ENCODE measurements around the gene CDKN2B-AS1. TPM values are rescaled to one million over a fixed set of nuclear protein-coding genes. Genes with fewer than 3 reads are reported as not detected.

The CDKN2B-AS1 gene
- total RNA-seq, 6 donors from 2014 or later: 1.3 to 3.0 (median 1.7) TPM; not detected in 1

- Histone ChIP-seq H3K4me3 (no peak overlapping the region), H3K27ac (no peak overlapping the region), H3K9me3 (no peaks in the 10 kb centered on the region), H3K4me1 (peaks cover 11 to 21% (median 12%) of the 10 kb centered on the region in 4 donors), H3K27me3 (peaks cover 0 to 5% (median 1%) of the 10 kb centered on the region in 4 donors), H3K36me3 (no peaks in the 10 kb centered on the region)
- 71 to 80% methylated on average over 5 of the region's 5 CpGs for WGBS, 2 donors
- ATAC-seq (ENCODE audit: low FRiP score in 2 of 2) (no peak), DNase-seq (no peak)
- TF ChIP-seq EP300 (IDR thresholded peaks at IDR 0.05): no peak
- TF ChIP-seq, protein P1, sequence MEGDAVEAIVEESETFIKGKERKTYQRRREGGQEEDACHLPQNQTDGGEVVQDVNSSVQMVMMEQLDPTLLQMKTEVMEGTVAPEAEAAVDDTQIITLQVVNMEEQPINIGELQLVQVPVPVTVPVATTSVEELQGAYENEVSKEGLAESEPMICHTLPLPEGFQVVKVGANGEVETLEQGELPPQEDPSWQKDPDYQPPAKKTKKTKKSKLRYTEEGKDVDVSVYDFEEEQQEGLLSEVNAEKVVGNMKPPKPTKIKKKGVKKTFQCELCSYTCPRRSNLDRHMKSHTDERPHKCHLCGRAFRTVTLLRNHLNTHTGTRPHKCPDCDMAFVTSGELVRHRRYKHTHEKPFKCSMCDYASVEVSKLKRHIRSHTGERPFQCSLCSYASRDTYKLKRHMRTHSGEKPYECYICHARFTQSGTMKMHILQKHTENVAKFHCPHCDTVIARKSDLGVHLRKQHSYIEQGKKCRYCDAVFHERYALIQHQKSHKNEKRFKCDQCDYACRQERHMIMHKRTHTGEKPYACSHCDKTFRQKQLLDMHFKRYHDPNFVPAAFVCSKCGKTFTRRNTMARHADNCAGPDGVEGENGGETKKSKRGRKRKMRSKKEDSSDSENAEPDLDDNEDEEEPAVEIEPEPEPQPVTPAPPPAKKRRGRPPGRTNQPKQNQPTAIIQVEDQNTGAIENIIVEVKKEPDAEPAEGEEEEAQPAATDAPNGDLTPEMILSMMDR (IDR thresholded peaks at IDR 0.05): no peak
- no peak for TF ChIP-seq POLR2A (IDR thresholded peaks at IDR 0.05)
- TF ChIP-seq POLR2AphosphoS5 (IDR thresholded peaks at IDR 0.05): no peak
Measured at GRCh38 chr9:21996858-21997257, 2.3 kb downstream of the CDKN2B-AS1 start.

- no peaks in the 10 kb centered on the region for H3K9me3 ChIP-seq
- no peak overlapping the region for H3K4me3 ChIP-seq
- 85 to 95% methylated on average over 1 of the region's 1 CpG for WGBS, 2 donors
- DNase-seq: no peak
- H3K4me1 ChIP-seq: peaks cover 11 to 21% (median 12%) of the 10 kb centered on the region in 4 donors
- ATAC-seq (ENCODE audit: low FRiP score in 2 of 2): no peak
- H3K27me3 ChIP-seq: peaks cover 0 to 5% (median 1%) of the 10 kb centered on the region in 4 donors
- H3K27ac ChIP-seq: no peak overlapping the region
- TF ChIP-seq, protein P1 (IDR thresholded peaks at IDR 0.05): no peak
- TF ChIP-seq POLR2AphosphoS5 (IDR thresholded peaks at IDR 0.05): no peak
- H3K36me3 ChIP-seq: no peaks in the 10 kb centered on the region
Measured at GRCh38 chr9:21997480-21997879, 2.9 kb downstream of the CDKN2B-AS1 start.

DNA sequence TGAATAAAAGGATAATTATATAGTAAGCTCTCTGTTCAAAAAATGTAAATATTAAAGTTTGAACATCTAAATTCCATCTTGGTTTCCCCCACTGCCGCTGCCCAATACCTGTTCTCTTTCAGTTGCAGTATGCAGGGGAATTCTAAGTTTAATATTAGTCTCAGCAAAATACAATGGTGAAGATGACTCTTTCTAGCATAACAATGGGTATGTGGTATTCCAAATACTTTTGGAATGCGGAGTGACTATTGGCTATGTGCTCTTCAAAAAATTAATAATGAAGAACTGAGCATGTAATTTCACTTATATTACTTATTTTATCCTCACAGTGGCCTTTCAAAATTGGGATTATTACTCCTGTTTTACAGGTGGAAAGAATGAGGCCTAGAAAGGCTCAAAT lies 3.4 kb downstream of the CDKN2B-AS1 start:
- WGBS, 2 donors: 92 to 93% methylated on average over 2 of the region's 2 CpGs

DNA sequence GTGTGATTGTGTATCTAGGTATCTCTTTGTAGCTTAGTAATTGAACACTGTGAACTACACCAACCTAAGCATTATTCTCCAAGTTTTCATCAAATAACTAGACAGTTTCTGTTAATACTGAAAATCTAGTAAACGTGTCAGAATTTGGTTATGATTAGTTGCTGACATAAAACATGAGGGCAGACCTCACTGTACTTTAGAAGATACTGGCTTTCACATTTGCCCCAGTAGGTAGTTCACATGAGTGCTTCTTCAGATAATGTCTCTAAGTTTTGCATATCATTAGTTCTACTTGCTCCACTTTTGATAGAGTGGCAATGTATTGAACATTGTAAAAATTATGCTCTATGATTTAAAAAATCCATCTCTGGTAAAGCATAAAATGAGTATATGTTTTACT lies 7.4 kb downstream of the CDKN2B-AS1 start:
- H3K27ac ChIP-seq: no peak overlapping the region
- no peak overlapping the region for H3K4me3 ChIP-seq
- peaks cover 0 to 10% (median 2%) of the 10 kb centered on the region in 4 donors for H3K27me3 ChIP-seq
- H3K4me1 ChIP-seq: peaks cover 0 to 14% (median 6%) of the 10 kb centered on the region in 4 donors
- H3K9me3 ChIP-seq: no peaks in the 10 kb centered on the region
- 50 to 82% methylated on average over 1 of the region's 1 CpG for WGBS, 2 donors
- ATAC-seq (ENCODE audit: low FRiP score in 2 of 2): no peak
- no peak for TF ChIP-seq POLR2AphosphoS5 (IDR thresholded peaks at IDR 0.05)
- no peak for TF ChIP-seq EP300 (IDR thresholded peaks at IDR 0.05)
- TF ChIP-seq, protein P1 (IDR thresholded peaks at IDR 0.05): no peak
- no peak for TF ChIP-seq POLR2A (IDR thresholded peaks at IDR 0.05)
- H3K36me3 ChIP-seq: peaks cover 0 to 3% (median 0%) of the 10 kb centered on the region in 4 donors
- DNase-seq: no peak

More for the DNA sequence above, 3.4 kb downstream of the CDKN2B-AS1 start:
- ATAC-seq (ENCODE audit: low FRiP score in 2 of 2): no peak
- Histone ChIP-seq H3K27me3 (peaks cover 0 to 5% (median 1%) of the 10 kb centered on the region in 4 donors), H3K4me1 (peaks cover 11 to 21% (median 12%) of the 10 kb centered on the region in 4 donors), H3K36me3 (no peaks in the 10 kb centered on the region), H3K27ac (no peak overlapping the region), H3K4me3 (no peak overlapping the region), H3K9me3 (no peaks in the 10 kb centered on the region)
- no peak for DNase-seq
- TF ChIP-seq POLR2AphosphoS5 (IDR thresholded peaks at IDR 0.05): no peak
- TF ChIP-seq POLR2A (IDR thresholded peaks at IDR 0.05): no peak
- TF ChIP-seq, protein P1 (IDR thresholded peaks at IDR 0.05): no peak
- TF ChIP-seq EP300 (IDR thresholded peaks at IDR 0.05): no peak
